Mucosa of stomach (tissue), 1 donor: Measurements from ENCODE around the gene KAZN.
"Not testable (repeated sequence)": the region's sequence is repeated elsewhere in the genome, so short reads cannot be mapped to it uniquely, and the experiment has no call there.

ENCODE experiments used
- H3K27me3 ChIP-seq: one replicate; pipeline ENCODE4 v1.7.0; 2013; ENCODE audit warnings: mild to moderate bottlenecking, low read length; ENCODE audit not compliant: control insufficient read depth, insufficient read depth
- H3K36me3 ChIP-seq: one replicate; pipeline ENCODE4 v1.7.0; 2013; ENCODE audit warnings: low read length; ENCODE audit not compliant: control insufficient read depth, insufficient read depth
- H3K4me1 ChIP-seq: one replicate; pipeline ENCODE4 v1.7.0; 2013; ENCODE audit warnings: mild to moderate bottlenecking, low read length; ENCODE audit not compliant: control insufficient read depth, insufficient read depth
- H3K4me3 ChIP-seq: one replicate; pipeline ENCODE4 v1.7.0; 2013; ENCODE audit warnings: low read length
- H3K9ac ChIP-seq: one replicate; pipeline ENCODE4 v1.7.0; 2013; ENCODE audit warnings: mild to moderate bottlenecking, low read length, moderate library complexity
- H3K9me3 ChIP-seq: one replicate; pipeline ENCODE4 v1.7.0; 2013; ENCODE audit warnings: mild to moderate bottlenecking, low read length, moderate library complexity; ENCODE audit not compliant: control insufficient read depth
- donor health status: Pancreatic carcinoma.

Gene KAZN

GRCh38 chr1:15124362-15125100 lies 526.0 kb downstream of the KAZN start:
- no peak overlapping the region for H3K9ac ChIP-seq
- H3K9me3 ChIP-seq, result no peaks in the 10 kb centered on the region
- H3K4me1 ChIP-seq, result no peaks in the 10 kb centered on the region
- H3K27me3 ChIP-seq, result no peaks in the 10 kb centered on the region
- no peaks in the 10 kb centered on the region for H3K36me3 ChIP-seq
- no peak overlapping the region for H3K4me3 ChIP-seq

- H3K9me3 ChIP-seq, result no peaks in the 10 kb centered on the region
- no peak overlapping the region for H3K4me3 ChIP-seq
- no peaks in the 10 kb centered on the region for H3K4me1 ChIP-seq
- no peaks in the 10 kb centered on the region for H3K36me3 ChIP-seq
- no peak overlapping the region for H3K9ac ChIP-seq
- no peaks in the 10 kb centered on the region for H3K27me3 ChIP-seq
These were observed 526.7 kb downstream of the KAZN start for GRCh38 chr1:15125101-15125745.

GRCh38 chr1:15128077-15128476 lies 529.6 kb downstream of the KAZN start:
- no peaks in the 10 kb centered on the region for H3K27me3 ChIP-seq
- no peak overlapping the region for H3K4me3 ChIP-seq
- H3K36me3 ChIP-seq, result no peaks in the 10 kb centered on the region
- no peaks in the 10 kb centered on the region for H3K4me1 ChIP-seq
- H3K9me3 ChIP-seq, result no peaks in the 10 kb centered on the region
- H3K9ac ChIP-seq, result no peak overlapping the region

GRCh38 chr1:15128520-15129313 lies 530.2 kb downstream of the KAZN start:
- H3K9ac ChIP-seq, result no peak overlapping the region
- H3K9me3 ChIP-seq, result no peaks in the 10 kb centered on the region
- H3K27me3 ChIP-seq, result no peaks in the 10 kb centered on the region
- no peaks in the 10 kb centered on the region for H3K4me1 ChIP-seq
- no peaks in the 10 kb centered on the region for H3K36me3 ChIP-seq
- no peak overlapping the region for H3K4me3 ChIP-seq

GRCh38 chr1:15129944-15130343 lies 531.5 kb downstream of the KAZN start:
- no peaks in the 10 kb centered on the region for H3K9me3 ChIP-seq
- no peak overlapping the region for H3K9ac ChIP-seq
- no peak overlapping the region for H3K4me3 ChIP-seq
- H3K27me3 ChIP-seq, result no peaks in the 10 kb centered on the region
- H3K36me3 ChIP-seq, result no peaks in the 10 kb centered on the region
- no peaks in the 10 kb centered on the region for H3K4me1 ChIP-seq

- Histone ChIP-seq H3K9me3 (no peaks in the 10 kb centered on the region), H3K27me3 (no peaks in the 10 kb centered on the region), H3K9ac (no peak overlapping the region), H3K36me3 (no peaks in the 10 kb centered on the region), H3K4me1 (no peaks in the 10 kb centered on the region), H3K4me3 (no peak overlapping the region)
These were observed 532.1 kb downstream of the KAZN start for GRCh38 chr1:15130607-15131006.

GRCh38 chr1:15132965-15133364 lies 534.5 kb downstream of the KAZN start:
- Histone ChIP-seq H3K36me3 (no peaks in the 10 kb centered on the region), H3K4me3 (no peak overlapping the region), H3K9me3 (no peaks in the 10 kb centered on the region), H3K9ac (no peak overlapping the region), H3K4me1 (no peaks in the 10 kb centered on the region), H3K27me3 (no peaks in the 10 kb centered on the region)

GRCh38 chr1:15134285-15134684 lies 535.8 kb downstream of the KAZN start:
- no peak overlapping the region for H3K4me3 ChIP-seq
- no peaks in the 10 kb centered on the region for H3K9me3 ChIP-seq
- no peaks in the 10 kb centered on the region for H3K4me1 ChIP-seq
- H3K9ac ChIP-seq, result no peak overlapping the region
- no peaks in the 10 kb centered on the region for H3K36me3 ChIP-seq
- H3K27me3 ChIP-seq, result no peaks in the 10 kb centered on the region

GRCh38 chr1:15135604-15136003 lies 537.1 kb downstream of the KAZN start:
- not testable (repeated sequence) for H3K4me1 ChIP-seq, H3K9me3 ChIP-seq, H3K4me3 ChIP-seq, H3K9ac ChIP-seq, H3K36me3 ChIP-seq, H3K27me3 ChIP-seq

- Histone ChIP-seq H3K27me3 (no peaks in the 10 kb centered on the region), H3K36me3 (no peaks in the 10 kb centered on the region), H3K4me3 (no peak overlapping the region), H3K9ac (no peak overlapping the region), H3K9me3 (no peaks in the 10 kb centered on the region), H3K4me1 (peaks cover 15% of the 10 kb centered on the region)
These were observed 539.3 kb downstream of the KAZN start for GRCh38 chr1:15137809-15138208.

GRCh38 chr1:15139654-15140350 lies 541.3 kb downstream of the KAZN start:
- H3K9ac ChIP-seq, result peak overlapping the region; percentile 38
- H3K4me3 ChIP-seq, result no peak overlapping the region
- H3K9me3 ChIP-seq, result no peaks in the 10 kb centered on the region
- H3K4me1 ChIP-seq, result peaks cover 15% of the 10 kb centered on the region
- no peaks in the 10 kb centered on the region for H3K27me3 ChIP-seq
- no peaks in the 10 kb centered on the region for H3K36me3 ChIP-seq
